GM21367 (cell line): ENCODE data around the gene RFX2.
"Not testable (repeated sequence)": the region's sequence is repeated elsewhere in the genome, so short reads cannot be mapped to it uniquely, and the experiment has no call there.

Experiments
- ATAC-seq: cut with Tn5 transposase; IDR thresholded peaks from one replicate; pipeline ENCODE4 v1.9.1; 2021; ENCODE audit not compliant: unreplicated experiment

The RFX2 gene

DNA sequence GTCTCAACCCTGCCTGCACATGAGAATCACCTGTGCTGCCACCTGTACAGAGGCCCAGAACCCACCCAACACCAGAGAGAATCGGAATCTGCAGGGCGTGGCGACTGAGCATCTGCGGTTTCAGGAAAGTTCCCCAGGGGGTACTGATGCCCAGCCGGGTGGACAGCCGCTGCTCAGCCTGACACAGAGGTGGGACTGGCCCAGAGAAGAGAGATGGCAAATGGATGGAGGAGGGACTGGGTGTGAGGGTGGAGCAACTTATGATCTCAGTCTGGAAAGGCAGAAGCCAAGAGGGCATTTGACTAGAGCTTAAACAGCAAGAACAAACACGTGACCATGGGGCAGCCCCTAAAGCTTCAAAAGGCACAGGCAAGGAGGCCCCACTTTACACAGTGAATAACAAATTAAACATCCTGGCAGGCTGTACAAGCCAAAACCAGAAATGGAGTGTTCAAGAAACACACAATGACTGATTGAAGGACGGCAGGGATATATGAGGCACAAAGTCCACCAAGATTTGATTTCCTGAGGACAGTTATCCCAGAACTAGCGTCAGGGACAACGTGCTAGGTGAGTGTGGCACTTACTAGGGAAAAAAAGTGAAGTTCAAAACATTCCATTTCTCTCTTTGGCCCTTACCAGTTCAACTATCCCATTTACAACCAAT, 135.4 kb downstream of the RFX2 start:
- ATAC-seq, result no peak

DNA sequence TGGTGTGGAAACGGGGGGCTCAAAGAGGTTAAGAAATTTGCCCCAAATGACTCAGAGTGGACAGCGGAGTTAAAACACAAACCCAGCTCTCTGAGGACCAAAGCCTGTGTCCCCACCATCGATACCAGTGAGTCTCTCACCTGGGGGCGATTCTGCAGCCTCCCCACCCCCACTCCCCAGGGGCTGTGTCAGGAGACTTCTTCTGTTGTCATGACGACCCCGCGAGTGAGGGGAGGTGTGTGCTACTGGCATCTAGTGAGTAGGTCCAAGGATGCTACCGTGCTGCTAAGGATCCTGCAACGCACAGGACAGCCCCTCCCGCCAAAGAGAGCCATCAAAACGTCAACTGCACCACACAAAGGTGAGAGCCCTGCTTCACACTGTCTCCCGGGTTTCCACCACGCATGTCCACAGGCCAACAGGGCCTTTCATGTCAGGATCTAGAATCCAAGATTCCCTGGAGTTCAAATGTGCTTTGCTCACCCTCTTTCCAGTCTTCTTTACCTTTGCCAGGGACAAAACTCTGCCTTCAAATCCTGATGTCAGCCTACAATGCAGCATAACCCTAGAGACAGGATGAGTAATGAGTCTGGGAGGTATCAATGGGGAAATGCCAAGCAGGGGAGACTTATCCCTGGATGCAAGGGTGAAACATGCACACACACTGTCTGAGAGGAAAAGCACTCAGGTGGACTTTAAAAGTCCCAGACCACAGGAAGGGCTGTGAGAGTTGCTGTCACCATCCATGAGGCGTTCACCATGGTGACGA, 136.2 kb downstream of the RFX2 start:
- no peak for ATAC-seq

DNA sequence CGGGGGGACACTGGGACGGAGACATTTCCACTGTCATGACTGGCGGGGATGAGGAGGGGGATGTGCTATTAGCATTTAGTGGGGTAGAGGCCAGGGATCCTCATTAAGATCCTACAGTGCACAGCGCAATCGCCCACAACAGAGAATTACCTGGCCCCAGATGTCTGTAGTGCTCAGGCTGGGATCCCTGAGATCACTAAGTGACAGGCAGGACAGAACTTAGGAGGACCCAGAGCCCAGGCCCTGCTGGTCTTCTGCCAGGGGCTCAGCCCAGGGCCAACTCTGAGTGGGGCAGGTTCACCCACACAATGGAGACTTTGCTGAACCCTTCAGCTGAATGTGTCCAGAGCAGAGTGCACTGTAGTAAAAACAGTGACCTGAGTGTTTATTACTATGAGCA, 136.9 kb downstream of the RFX2 start:
- no peak for ATAC-seq

DNA sequence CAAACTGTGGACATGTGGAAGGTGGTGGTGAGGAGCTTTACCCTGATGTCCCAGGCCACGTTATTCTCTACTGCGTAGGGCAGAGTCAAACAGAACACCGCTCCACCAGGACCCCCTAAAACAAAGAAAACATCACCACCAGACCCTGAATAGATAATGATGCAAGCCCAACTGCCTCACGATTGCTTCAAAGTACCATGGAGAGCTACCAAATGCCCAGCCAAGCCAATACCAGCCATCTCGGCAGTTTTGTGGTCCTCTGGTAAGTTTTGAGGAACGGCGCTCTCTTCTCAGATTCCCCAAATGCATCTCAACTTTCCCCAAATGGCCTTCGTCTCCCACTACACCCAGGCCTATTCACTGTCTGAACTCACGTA, 138.0 kb downstream of the RFX2 start:
- no peak for ATAC-seq

DNA sequence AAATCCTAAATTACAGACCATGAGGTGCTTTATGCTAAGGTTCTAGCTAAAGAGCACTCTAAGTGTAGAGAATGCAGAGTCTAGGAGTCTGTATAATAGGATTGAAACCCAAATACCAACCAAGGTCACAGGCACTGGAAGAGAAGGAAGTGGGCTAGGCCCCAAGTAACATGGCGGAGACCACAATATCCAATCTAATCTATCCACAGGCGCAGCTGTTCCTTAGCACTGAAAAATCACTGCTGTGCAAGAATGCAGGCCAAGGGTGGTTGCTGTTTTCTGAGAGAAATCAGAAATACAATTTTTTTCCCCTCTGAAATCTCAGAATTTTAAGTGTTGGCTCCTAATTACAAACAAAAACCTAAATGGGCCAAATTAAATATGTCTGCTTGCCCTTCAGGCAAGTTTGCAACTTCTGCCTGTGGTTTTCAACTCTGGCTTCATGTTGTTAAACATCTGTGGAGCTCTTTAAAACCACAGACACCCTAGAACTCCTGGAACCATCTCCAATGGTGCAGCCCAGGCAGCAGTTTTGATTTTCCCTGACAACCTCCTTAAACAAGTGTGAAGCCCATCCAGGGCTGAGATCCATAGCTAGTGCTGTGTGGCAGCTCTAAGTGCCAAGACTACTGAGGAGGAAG, 138.5 kb downstream of the RFX2 start:
- ATAC-seq, result no peak

DNA sequence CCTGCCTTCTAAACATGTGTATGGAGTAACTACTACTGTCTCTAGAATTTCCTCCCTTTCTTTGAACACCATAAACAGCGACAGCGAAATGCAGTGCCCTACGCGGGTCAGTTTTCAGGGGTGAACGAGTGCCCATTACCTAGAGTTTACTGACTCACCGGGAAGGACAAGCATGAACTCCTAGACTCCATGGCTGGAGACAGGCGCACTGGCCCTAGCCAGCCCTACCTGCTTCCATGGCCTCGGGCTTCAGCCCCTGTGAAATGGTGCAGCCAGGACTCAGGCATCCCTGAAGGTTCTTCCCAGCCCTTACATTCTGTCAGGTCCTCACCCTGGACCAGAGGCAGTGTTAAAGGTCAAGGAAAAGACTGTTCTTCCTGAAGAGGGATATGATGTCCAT, 140.8 kb downstream of the RFX2 start:
- ATAC-seq, result no peak

DNA sequence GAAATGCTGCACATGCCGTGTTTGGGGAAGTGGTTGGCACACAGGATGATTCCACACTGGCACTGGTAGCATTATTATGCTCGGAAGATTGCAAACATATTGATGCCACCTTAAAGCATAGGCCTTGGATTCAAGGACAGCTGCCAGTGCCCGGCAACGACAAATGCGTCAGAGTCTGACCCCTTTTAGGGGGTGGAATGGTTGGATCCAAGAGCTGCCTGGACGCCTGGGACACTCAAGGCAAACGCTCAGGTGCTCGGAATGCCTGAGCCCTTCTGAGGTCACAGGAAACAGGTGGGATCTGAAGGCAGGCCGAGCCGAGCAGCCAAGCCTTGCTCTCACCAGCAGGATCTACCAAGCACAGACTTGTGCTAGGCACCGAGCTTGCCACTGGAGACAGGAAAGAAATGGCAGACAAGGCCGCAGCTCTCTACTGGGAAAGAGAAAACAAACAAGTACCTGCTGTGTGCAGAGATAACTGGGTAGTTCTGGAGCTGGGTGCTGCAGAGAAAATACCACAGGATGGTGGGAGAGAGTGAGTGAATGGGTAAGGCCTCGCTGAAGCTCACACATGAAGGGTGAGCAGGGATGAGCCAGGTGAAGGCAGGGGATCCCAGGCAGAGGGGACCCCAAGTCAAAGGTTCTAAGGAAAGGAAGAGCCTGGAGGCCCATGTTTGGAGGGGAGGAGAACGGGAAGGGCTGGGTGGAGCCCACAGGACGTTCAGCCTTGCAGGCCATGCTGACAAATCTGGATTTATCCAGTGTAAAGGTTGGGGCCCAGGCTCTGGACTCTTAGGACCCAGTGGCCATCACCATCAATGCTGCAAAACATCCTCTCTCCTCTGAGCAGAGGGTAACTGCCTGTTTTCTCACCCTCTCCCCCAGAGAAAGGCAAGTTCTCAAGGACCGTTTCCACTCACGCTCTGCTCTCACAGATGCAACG, 141.6 kb downstream of the RFX2 start:
- no peak for ATAC-seq

DNA sequence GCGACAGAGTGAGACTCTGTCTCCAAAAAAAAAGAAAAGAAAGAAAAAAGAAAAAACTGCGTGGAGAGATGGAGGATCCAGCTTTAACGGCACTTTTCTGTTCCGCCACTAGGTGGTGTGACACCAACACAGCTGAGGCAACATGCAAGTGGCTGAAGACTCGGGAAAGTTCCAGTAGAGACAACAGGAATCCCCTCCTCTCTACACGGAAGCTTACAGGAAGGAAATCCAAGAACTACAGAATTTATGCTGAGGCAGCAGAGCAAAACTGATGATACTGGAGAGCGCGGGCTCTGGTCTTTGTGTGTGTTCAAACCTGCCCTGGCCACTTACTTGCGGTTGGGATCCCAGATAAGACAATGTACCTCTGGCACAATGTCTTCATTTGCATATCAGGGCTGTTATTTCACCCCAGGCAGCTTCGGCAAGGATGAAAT, 142.3 kb downstream of the RFX2 start:
- ATAC-seq, result no peak

DNA sequence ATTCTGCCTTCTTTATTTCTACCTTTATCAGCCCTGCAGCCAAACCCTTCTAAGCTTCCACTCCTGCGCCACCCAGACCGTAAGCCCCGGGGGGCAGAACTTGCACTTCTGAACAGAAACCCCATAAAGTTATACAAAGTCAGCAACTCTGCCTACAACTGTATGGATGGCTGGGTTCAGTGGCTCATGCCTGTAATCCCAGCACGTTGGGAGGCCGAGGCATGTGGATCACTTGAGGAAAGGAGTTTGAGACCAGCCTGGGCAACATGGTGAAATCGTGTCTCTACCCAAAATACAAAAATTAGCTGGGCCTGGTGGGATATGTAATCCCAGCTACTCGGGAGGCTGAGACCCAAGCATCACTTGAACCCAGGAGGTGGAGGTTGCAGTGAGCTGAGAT, 142.7 kb downstream of the RFX2 start:
- ATAC-seq, result no peak

DNA sequence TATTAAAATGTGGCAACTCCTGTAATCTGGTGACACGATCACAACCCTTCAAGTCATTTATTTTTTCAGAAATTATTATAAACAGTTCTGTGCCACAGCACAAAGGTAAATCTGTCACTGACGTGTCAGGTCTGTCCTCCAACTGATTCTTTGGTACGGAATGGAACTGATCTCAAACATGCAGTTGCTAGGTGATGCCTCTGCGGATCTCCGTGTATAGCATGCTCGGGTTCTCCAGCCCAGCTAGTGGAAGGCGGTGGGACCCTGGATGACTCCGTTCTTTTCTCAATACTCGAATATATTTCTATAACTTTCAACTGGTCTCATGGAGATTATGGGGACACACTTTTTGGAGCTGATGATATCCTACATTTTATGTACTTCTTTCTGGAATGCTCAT, 143.4 kb downstream of the RFX2 start:
- no peak for ATAC-seq

DNA sequence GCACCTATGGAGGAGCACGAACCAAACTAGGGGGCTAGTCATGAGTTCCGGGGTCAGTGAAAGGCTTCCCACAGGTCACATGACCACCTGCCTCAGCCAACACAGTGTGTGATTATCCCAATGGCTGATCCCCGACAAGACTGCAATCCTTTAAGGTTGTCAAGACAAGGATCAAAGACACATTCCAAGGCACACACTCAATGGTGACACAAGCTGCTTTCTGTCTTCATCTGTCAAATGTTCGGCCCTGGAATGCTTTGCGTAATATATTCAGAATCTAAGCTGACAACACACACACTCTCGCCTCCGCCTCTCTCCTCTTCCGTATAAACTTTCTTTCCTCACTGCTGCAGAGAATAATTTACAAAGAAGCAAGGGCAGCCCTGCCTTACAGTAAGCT, 144.1 kb downstream of the RFX2 start:
- ATAC-seq, result no peak

DNA sequence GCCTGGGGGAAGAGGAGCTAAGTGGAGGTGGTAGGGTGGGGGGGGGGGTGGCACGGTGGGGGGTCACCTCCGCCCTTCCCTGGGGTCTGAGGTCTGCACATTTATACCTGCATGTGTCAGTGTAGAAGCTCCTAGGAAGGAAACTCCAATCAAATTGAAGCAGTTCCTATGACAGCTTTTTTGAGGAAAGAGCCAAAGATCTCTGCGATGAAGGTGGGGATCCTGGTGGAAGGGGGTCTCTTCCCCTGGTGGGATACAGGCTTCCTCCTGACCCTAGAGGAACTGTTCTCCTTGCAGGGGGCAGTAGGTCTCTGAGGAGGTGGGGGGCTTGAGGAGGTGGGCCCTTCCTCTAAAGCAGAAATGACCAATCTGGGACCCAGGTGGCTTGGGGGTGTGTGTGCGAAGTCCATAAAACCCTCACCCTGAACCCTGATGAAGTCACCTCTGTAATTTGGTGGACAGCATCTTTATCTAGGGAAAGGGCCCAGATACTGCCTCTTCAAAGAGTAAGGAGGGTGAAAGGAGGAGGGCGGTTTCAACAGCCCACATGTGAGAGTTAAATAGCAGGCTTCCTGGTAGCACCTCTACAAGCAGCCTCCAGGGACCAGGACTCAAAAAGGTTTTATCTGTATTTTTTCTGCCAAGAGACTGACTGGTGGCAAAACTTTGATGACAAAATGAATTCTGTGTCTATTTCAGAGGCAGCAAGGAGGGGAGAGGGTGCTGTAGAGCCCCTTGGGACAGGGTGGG, 145.3 kb downstream of the RFX2 start:
- no peak for ATAC-seq

DNA sequence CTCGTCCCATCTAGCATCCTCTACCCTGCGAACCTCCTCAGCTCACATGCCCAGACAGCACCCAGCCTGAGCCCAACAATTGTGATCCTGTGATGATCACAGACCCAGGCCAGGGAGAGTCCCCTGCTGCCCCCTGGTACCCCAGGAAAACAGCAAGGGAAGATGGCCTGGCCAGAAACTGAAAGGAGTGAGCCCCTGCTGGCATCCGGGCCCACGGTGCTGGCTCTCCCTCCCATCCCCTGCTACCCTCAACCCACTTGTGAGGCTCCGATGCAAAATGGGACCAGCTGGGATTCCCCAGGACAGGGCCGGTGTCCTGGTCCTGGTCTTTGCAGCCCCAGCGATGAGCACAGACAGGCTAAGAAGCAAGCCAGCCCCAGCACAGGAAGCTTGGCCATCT, 146.4 kb downstream of the RFX2 start:
- ATAC-seq, result no peak

DNA sequence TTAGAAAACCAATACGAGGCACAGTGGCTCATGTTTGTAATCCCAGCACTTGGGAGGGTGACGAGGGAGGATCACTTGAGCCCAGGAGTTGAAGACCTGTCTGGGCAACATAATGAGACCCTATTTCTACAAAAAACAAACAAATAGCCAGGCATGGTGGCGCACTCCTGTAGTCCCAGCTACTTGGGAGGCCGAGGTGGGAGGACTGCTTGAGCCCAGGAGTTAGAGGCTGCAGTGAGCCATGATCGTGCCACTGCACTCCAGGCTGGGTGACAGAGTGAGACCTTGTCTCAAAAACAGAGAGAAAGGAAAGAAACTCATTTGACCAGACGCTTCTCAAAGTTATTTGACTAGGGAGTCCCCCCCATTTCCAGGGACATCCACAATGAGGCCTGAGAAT, 147.0 kb downstream of the RFX2 start:
- not testable (repeated sequence) for ATAC-seq

DNA sequence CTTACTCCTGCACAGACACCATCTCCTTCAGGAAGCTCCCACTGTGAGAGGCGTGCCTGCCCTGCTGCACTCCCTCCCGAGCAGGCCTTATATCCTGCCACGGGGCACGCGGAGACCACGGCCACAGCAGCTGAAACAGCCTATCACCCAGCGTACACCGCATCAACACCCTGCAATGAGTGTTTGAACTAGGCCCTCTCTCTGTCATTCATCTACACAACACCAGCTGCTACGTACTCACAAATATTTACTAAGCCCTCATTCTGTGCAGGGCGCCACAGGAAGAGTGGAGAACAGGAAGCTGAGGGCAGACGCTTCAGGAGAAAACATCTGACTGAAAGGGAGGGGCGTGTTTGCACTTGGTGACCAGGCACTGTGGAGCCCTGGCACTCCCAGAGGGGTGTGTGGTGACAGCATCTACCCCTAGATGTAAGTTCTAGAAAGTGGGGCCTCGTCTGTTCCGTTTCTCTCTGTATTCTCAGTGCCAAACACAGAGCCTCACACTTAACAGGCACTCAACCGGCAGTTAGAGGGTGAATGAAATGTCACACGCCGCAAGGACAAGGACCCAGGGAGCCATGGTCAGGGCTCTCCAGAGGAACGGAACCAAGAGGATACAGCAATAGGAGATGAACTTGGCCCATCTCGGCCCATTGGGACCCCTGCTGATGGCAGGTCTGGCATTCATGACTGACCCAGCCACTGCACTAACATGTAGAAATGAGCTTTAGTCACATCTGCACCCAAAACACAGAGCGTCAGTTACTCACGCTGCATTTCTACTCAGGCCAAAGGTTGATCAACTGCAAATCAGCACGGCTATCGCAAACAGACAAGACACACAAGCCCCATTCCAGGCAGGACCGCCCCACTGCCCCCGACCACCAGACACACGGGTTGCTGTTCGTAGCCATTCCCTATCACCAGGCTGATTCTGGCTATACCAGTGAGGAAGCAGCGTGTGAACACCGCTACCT, 148.0 kb downstream of the RFX2 start:
- no peak for ATAC-seq

DNA sequence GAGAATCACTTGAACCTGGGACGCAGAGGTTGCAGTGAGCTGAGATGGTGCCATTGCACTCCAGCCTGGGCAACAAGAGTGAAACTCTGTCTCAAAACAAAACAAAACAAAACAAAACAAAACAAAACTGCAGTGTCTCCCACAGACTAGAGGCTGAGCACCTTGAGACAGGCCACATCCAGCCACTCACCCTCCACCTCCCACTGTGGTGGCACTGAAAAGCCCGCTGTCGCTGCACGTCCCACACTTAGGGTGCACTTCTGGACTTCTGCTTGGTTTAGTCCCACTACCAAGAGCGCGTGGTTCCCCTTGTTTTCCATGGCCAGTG, 148.7 kb downstream of the RFX2 start:
- ATAC-seq, result not testable (repeated sequence)

DNA sequence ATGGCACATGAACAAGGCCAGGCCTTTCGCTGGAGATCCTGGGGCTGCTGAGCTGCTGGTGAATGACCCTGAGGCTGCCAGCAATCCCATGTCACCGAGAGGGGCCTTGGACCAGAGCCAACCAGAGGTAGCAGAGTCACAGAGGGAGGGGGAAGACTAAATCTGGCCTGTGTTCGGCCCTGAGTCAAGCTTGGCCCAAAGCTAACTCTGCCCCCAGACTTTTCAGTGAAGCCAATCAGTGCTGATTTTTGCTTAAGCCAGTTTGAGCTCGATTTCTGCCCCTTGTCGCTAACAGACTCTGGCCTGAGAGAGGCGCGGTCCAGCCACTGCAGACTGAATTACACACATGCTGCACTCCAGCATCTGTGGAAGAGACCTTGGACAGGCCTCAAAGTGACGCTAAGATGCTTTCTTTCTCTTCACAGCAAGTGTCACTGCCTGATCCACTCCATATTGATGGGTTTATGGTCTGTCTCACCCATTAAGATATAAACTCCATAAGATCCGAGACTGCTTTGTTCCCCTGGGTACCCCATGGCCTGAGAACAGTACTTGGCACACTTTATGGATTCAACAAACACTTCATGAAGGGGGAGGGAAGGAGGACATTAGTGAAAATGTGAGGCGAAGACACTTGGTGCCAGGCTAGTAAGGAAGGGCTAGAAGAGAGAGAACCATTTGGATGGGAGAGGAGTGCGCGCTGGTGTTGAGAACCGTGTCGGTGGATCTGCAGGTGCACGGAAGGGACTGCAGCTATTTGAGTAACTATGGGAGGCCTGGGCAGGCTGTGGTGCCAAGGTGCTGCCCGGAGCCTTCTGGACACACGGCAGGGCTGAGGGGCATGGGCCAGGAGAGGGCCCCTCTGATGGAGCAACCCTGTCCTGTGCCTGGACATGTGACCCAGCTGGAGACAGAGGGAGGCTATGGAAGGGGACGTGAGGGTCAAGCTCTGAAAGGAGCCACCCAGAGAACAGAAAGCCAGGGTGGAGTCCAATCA, 150.0 kb downstream of the RFX2 start:
- ATAC-seq, result no peak
